ENCODE measurements around the gene IL6ST.
"Not testable (repeated sequence)": the region's sequence is repeated elsewhere in the genome, so short reads cannot be mapped to it uniquely, and the experiment has no call there.

DNA sequence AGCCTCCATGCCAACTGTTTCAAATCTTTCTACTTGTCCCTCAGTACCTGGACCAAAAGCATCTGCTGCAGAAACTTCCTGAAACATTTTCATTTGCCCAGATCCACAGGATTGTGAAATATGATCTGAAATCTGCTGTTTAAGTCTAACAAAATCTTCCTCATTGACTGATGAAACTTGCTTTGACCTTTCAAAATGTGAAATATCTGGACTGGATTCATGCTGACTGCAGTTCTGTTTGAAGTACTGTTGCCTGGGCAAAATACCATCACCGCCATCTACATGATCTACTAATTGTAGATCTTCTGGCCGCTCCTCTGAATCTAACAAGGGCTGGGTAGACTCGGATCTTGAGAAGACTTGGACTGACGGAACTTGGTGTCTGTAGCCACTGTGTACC is 53.6 kb downstream of the IL6ST start:
- not testable (repeated sequence) for TF ChIP-seq CTCF, POLR2A (IDR thresholded peaks at IDR 0.05)

All from breast epithelium (tissue), 3 donors.